GM12892 (cell line): ENCODE measurements around the gene ZDHHC14.

ENCODE experiments used
- POLR2A ChIP-seq: IDR thresholded peaks from 2 replicates; pipeline ENCODE4 v1.6.1; 2011; ENCODE audit warnings: low read depth, low read length, control low read depth
- POLR2AphosphoS5 ChIP-seq: IDR thresholded peaks from 2 replicates; pipeline ENCODE4 v1.6.1; 2011; ENCODE audit warnings: low read depth, low read length, control low read depth
- TAF1 ChIP-seq: IDR thresholded peaks from 2 replicates; pipeline ENCODE4 v1.6.1; 2011; ENCODE audit warnings: low read depth, mild to moderate bottlenecking, control low read depth, low read length, borderline replicate concordance

DNA sequence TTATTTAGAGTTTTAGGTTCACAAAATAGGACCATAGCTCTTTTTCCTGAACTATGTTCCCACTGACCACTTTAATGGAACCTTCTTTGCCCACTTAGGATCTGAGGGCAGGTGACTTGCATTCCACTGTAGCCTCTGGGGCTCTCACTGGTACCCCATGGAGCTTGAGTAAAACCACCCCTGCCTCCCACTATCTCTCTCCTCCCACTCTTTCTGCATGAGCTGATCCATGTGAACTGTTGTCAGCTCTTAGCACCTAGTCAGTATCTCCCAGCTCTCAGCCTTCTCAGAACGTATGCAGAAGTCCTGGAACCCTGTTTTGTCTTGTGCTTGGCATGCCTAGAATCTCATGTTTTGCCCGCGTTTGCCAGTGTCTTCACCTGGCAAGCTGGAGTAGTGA, 241.4 kb downstream of the ZDHHC14 start:
- TF ChIP-seq POLR2A (no peak), TAF1 (no peak), POLR2AphosphoS5 (no peak)
